ENCODE results near the gene GPR176.
A peak's percentile ranks its signal among the peaks of the same experiment; 100 is the strongest.
"Not testable (repeated sequence)": the region's sequence is repeated elsewhere in the genome, so short reads cannot be mapped to it uniquely, and the experiment has no call there.

Gene GPR176

DNA sequence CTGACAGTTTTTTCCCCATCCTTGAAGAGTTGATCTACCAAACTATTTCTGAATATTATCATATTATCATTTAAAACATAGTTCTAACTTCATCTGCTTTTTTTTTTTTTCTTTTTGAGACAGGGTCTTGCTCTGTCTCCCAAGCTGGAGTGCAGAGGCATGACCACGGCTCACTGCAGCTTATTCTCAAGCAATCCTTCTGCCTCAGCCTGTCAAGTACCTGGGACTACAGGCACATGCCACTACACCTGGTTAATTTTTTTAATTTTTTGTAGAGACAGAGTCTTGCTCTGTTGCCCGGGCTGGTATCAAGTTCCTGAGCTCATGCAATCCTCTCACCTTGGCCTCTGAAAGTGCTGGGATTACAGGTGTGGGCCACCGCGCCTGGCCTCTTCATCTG lies 15.2 kb upstream of the GPR176 start:
- no peak for DNase-seq

DNA sequence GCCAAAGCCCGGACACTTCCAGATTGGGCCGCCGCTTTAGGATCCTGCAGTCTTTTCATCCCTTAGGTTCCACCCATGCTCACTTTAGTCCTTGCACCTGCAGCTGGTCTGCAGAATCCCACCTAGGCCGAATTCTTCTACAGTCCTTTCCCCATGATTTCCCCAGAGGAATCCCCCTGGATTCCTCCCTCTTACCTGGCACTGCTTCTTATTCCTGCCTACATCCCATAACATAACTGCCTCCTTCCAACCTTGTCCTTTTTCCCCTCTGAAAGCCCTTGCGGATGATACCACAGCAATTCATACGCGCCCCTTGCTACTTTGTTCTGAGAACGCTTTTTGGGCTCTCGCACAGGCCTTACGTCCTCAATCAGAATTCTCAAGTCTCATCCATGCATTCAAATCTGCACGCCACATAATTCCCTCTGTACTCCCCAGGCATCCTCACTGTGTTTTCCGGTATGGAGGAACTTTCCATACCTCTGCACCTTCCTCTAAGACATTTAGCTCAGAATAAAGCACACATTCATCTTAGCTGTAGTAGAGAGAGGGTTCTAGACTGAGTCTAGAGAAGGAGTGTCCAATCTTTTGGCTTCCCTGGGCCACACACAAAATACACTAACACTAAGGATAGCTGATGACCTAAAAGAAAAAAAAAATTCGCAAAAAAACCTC lies 14.5 kb upstream of the GPR176 start:
- no peak for DNase-seq

DNA sequence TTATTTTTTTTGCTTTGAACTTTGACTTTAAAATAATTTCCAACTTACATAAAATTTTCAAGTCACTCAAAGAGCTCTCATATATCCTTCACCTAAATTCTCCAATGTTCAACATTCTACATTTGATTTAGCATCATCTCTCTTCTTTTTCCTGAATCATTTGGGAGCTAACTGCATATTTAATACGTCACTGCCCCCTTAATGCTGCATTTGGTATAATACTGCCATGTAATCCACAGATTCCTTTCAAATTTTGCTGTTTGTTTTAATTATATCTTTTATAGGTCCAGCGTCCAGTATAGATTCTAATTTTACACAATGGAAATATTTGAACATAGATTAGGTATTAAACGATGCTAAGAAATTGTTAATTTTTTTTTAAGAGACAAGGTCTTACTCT lies 11.5 kb upstream of the GPR176 start:
- no peak for DNase-seq

DNA sequence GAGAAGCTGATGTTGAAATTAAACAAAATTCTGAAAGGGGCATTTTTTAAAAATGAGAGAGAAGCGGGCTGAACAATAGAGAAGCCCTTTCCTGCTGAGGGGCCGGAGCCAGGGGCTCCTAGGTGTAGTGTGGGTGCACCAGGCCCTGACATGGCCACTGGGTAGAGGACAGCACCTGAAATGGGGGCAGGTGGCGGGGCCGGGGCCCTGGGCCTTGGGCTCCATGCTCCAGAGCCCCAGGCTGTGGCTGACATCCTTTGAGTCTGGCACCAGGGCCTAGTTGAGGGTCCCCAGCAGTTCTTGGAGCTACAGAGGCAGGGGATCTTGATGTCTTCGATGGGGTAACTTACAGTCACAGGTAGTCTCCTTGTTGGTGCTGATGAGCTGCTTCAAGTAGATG lies 6.5 kb upstream of the GPR176 start:
- no peak for DNase-seq

DNA sequence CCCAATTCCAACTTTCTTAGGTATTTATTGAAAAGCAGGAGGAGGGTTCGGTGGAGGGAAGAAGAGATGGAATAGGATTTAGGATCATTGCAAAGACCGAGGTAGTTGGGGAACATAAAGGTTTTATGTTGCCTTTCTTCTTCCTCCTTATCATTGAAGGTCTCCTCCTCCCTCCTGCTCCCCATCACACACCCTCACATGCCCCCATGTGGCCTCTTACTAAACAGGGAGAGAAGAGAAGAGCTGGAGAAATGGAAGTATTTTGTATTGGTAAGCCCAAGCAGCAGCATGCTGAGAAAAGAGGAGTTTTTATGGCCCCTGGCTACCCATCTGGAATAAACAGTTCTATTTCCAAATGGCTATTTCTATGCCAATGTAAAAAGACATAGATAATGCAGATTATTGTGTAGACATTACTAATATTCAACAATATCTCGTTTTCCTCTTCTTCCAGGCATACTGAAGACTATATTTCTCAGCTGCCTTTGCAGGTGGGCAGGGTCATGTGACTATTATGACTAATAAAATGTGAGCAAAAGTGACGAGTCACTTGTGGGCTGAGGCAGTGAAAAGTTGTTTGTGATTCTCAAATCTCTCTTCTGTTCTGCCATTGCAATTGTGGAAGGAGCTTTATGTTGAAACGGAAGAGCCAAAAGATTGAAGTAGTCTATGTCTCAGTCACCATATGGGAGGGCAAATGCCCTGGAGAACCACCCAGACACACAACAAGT lies 5.2 kb upstream of the GPR176 start:
- peak in 1 of 2 donors; percentile 23 for DNase-seq

DNA sequence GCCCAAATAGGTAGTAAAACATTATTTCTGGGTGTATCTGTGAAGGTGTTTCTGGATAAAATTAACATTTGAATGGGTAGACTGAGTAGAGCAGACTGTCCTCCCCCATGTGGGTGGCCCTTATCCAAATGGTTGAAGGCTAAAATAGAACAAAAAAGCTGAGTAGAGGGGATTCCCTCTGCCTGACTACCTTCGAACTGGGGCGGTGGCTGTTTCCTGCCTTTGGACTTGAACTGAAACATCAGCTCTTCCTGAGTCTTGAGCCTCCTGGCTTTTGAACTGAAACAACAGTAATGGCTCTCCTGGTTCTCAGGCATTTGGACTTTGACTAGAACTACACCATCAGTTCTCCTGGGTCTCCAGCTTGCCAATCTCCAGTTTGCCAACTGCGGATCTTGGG lies 4.4 kb upstream of the GPR176 start:
- no peak for DNase-seq

DNA sequence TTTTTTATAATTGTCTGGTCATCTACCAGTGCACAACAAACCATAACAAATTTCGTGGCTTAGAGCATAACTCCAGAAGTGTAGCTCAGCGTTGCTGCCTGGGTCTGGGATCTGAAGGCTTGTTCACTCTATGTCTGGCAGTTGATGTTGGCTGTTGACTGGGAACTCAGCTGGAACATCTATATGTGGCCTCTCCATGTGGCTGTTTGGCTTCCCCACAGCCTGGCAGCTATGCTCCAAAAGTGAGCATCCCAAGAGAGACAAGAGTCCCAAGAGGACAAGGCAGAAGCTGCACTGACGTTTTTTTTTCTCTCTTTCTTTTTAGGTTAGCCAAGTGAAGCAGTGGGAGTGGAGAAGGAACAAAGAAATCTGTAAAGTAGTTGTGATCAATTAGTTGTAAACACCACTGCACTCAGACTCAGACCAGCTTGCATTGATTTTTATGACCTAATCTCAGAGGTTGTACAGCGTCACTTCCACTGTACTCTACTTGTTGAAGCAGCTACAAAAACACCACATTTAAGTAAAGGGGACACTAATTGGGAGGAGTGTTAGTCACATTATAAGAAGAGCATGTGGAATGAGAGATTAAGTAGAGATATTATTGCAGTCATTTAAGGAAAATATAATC lies 2.5 kb upstream of the GPR176 start:
- DNase-seq, result no peak

DNA sequence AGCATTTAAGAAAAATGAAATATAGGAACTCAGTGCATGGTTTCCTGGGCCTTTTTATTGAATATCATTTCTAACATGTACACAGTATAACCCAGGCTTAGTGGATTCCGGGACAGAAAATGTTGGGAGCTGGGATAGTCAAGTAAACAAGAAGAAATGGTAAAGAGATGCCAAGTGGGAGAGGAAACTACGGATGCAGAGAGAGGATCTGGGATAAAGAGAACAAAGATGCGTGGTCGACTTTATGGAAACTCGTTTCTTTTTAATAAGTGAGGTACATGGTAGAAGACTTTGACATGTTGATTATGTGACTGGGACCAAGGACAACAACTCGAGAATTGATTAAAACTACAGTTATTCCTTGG lies 1.2 kb upstream of the GPR176 start:
- DNase-seq, result no peak

DNA sequence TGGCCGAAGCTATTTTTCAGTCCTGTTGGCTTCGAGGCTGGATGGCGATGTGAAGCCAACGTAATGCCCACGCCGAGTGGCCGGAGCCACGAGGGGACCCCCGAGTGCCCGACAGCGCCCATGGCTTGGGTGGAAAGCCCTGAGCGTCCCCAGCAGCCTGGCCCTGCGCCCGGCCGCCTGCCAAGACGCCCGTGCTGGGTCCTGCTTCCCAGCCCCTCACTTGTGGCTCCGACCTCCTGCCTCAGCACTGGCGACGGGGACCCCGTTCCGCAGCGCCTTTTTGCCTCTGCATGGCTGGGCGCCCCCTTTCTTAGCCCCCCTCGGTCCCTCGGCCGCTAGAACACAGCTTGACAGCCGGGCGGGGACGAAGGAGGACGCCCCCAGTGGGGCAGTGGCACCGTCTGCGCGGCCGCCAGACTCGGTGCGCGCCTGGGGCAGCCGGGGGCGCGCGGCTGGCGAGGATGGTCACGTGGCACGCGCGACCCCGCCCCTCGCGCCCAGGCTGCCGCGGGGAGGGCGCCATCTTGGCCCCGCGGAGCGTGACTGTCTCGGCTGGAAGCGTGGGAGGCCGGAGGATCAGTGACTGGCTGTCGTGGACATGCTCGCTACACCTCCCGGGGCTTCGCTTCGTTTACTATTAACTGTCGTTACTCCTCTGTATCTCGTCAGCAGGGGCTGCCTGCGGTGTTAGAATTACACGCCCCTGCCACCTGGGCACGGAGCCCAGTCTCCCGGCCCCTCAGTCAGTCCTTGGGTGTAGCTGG lies 626 bp upstream of the GPR176 start:
- DNase-seq, result peak; percentile 87 to 90

DNA sequence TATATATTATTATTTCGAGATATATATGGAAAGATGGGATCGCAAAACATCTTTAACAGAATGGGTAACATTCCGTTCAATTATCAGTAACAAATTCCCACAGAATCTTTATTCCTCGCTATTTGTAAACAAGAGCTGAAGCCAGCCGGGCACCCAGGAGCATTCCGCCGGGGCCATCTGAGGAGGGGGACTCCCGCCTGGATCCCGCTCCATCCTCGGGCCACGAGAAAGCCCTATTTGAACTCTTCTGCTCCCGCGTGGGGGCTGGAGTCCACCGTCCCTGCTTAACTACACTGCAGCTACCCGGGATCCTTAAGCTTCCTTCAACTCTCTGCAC lies 687 bp downstream of the GPR176 start:
- no peak for DNase-seq

DNA sequence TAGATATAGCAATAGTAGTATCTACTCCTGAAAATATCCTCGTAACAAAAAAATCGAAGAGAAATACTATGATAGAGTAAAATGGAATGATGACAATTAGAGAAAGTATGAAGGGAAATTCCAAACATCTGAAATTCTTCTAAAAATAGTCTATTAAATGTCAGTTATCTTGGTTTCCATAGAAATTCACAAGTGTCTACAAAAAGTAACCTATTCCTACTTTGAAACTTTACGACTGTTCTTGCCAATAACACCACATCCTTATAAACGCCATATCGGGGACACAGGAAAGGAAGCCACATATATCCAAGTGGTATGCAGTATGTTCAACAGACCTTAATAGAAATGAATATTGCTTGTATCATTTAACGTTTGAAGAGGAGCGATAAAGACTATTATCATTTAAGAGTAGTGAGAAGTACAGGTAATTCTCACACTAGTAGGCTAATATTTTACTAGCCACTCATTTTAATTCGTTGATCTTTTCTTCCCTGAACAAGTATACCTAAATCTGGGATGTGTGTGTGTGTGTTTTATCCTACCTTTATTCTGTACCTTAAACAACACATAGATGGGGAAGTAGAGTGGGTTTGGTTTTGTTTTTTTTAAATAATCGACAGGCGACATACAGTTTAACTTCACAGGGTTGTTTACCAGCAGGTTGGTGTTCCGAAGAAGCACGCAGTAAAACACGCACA lies 1.2 kb downstream of the GPR176 start:
- no peak for DNase-seq

DNA sequence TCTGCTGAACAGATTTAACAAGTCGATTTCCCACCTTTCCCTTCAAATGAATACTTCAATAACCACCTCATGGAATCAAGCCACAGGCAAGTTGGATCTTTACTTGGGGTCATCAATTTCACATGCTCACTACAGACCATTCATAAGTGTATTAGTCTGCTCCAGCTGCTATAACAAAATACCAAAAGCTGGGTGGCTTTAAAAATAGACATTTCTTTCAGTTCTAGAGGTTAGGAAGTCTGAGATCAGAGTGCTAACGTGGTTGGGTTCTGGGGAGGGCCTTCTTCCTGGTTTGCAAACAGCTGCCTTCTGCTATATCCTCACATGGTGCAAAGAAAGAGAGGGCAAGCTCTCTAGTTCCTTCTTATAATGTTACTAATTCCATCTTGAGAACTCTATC lies 5.1 kb downstream of the GPR176 start:
- DNase-seq, result no peak

DNA sequence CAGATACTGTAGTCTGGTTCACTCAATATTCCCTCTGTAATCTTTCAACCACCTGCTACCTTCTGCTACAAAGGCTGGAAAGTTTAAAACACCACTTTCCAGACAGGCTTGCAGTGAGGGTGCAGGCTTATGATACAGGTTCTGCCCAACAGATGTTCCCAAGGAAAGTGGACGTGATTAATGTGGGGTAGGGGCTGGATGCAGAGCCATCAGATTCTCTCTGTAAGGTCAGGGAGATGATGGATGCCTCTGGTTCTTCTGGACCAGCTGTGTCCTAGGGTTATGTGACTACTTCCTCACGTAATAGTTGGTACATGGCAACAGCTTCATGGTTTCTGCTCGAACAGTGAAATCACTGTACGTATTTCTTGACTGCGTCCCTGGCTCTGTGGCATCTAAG lies 11.1 kb downstream of the GPR176 start:
- no peak for DNase-seq

DNA sequence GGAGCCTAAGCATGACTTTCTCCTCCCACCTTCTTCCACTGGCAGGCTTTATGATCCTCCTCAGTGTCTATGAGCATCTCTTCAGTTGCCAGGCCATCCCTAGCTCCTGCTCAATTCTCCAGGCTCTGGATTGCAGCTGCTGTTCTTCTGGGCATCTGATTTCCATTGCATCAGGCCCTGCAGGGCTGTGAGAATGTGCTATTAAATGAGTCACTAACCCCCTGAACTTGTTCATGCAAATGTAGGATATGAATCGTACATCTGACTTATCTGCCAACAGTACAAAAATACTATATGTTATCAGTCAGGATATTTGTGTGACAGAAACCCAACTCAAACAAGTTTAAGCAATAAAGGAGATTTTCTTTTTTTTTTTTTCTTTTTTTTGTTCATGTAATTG lies 11.9 kb downstream of the GPR176 start:
- DNase-seq, result no peak

DNA sequence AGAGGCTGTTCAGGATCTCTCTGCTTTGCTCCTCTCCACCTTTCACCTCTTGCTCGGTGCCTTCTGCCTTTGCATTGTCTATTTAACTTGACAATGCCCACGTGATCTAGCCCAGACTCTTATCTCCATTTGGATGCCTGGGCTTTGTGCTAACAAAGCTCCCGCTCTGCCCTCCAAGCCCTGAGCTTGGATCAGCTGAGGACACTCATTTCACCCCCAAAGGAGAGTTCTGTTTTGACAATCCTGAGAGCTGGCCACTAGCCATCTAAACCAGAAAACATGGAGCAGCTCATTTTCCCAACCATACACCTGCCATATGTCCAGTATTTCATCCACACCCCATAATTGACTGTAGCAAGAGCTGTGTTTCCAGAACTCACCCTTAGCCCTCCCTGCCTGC lies 12.8 kb downstream of the GPR176 start:
- DNase-seq, result no peak

DNA sequence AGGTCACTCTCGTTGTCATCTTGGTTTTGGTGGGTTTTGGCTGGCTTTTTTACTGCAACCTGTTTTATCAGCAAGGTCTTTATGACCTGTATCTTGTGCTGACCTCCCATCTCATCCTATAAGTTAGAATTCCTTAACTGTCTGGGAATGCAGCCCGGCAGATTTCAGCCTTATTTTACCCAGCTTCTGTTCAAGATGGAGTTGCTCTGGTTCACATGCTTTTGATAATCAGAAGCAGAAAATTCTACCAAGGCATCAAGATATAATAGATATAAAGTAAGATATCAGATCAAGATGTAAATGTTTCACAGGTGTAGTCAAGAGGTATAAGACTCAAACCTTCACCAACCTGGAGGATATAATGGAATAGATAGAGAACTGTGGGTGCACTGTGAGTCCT lies 16.0 kb downstream of the GPR176 start:
- DNase-seq, result no peak

DNA sequence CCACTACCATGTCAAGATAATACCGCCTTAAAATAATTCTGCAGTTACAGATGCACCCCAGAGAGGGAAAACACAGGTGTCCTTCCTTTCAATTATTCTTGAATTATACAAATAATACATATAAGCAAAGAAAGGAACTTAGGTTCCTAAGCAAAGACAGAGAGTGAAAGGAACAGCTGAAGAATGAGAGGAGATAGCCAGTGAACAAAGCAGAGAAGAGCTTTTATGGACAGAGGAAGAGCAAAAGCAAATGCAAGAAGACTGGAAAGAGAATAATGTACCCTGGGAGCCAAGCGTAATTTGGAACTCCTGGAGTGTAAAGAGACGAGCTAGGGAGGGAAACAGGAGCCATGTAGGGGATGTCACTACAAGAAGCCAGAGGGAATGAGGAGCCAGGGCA lies 21.7 kb downstream of the GPR176 start:
- DNase-seq, result no peak

DNA sequence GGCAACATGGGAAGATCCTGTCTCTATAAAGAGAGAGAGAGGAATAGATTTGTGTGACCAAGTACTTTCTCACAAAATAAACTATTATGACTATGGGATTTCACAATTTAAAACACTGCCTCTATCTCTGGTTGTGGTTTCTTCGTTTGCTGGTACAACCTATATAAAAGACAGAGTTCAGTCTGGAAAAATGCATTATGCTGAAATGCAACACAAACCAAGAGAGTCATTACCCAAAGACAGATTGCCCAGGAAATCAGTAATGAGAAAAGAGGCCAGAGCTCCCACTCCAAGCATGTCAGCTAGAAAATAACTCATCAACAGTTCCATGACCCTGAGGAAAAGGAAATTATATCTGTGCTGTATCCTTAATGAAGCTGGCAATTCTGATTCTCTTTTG lies 23.2 kb downstream of the GPR176 start:
- no peak for DNase-seq

DNA sequence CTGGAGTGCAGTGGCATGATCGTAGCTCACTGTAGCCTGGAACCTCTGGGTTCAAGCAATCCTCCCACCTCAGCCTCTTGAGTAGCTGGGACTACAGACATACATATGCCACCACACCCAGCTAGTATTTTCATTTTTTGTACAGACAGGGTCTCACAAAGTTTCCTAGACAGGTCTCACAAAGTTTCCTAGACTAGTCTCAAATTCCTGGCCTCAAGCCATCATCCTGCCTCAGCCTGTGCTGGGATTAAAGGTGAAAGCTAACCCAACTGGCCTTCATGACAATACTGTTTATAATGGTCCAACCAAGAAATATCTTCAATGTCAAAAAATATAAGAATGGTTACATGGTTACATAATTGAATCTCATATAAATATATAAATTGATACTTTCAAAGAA lies 24.0 kb downstream of the GPR176 start:
- DNase-seq, result no peak

DNA sequence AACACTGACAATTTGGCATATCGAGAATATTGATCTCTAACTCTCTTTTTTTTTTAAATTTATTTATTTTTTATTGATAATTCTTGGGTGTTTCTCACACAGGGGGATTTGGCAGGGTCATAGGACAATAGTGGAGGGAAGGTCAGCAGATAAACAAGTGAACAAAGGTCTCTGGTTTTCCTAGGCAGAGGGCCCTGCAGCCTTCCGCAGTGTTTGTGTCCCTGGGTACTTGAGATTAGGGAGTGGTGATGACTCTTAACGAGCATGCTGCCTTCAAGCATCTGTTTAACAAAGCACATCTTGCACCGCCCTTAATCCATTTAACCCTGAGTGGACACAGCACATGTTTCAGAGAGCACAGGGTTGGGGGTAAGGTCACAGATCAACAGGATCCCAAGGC lies 27.0 kb downstream of the GPR176 start:
- DNase-seq, result not testable (repeated sequence)

DNA sequence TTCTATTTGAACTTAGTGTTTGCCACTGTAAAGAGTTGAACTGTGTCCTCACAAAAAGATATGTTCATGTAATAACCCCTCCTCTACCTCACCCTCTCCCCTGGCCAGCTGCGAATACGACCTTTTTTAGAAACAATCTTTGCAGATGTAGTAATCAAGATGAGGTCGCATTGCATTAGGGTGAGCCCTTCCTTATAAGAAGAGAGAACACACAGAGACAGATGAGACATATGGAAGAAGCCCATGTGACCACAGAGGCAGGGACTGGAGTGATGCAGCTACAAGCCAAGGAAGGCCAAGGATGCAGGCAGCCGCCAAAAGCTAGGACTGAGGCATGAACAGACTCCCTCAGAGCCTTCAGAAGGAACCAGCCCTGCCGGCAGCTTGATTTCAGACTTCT lies 27.6 kb downstream of the GPR176 start:
- DNase-seq, result no peak

DNA sequence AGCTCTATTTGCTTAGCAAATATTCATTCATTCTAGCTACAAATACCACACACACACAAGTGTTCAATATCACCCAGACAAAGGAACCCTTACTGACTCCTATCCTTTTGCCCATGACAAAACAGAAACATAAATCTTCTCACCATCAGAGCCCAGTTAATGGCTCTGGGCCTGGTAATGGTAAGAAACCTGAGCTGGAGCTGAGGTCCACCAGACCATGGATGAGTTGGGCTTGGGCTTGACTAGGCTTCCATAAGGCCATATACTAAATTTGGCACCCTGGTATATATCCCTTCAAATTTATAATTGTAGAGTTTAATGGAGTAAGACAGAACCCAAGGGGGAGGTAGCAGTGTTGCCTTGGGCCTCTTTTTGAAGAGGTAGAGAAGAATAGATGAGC lies 29.4 kb downstream of the GPR176 start:
- DNase-seq, result no peak

DNA sequence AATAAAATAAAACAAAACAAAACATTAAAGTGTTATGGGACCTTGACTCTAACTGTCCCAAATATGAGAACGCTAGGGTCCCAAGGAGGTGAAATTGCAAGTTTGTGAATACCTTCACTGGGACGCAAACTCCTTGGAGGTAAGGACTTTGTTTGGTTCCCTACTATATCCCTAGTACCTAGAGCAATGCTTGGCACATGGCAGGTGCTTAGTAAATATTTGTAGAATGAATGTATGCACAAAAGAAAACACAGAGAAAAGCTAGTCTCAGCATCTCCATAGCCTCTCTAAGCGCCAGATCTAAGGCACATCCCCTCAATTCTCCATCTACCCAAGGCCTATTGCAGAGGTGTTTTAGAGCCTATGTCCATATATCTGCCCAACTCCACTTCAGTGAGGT lies 30.5 kb downstream of the GPR176 start:
- no peak for DNase-seq
